Ovary (tissue), 9 donors: ENCODE measurements around the gene CENPU. TPM values are rescaled to one million over a fixed set of nuclear protein-coding genes. Genes with fewer than 3 reads are reported as not detected.
A peak's percentile ranks its signal among the peaks of the same experiment; 100 is the strongest.

Experiments used
- DNase-seq, 5 donors: peaks; one replicate each; pipeline ENCODE4 v3.0.0-alpha.2; 2019 to 2020
- H3K27ac ChIP-seq, 2 donors: fragments of 200-600 bp; one replicate each; pipeline versions ENCODE4 v1.5.1 to v1.8.0; 2019 to 2022
- H3K27me3 ChIP-seq: fragments of 200-600 bp; one replicate; pipeline ENCODE4 v1.8.0; 2022
- H3K36me3 ChIP-seq: fragments of 200-600 bp; sonication (generic); one replicate; pipeline ENCODE4 v1.5.1; 2019
- H3K4me1 ChIP-seq: one replicate; pipeline ENCODE4 v1.8.1; 2013; ENCODE audit warnings: mild to moderate bottlenecking, moderate library complexity; ENCODE audit not compliant: insufficient read depth
- H3K4me3 ChIP-seq: fragments of 200-600 bp; sonication (generic); one replicate; pipeline ENCODE4 v1.5.1; 2017
- H3K9me3 ChIP-seq, 2 donors: fragments of 200-600 bp in 1 of 2; sonication (generic) in 1 of 2; one replicate each; pipeline versions ENCODE4 v1.5.1 to v1.8.1; 2013 to 2019; ENCODE audit warnings: mild to moderate bottlenecking in 1 of 2, moderate library complexity in 1 of 2
- CTCF ChIP-seq, 3 donors: fragments of 450-650 bp in 2 of 3; fragments of 200-600 bp in 1 of 3; IDR thresholded peaks; one replicate each; pipeline versions ENCODE4 v1.5.1 to v1.8.0; 2016 to 2022; ENCODE audit warnings: antibody characterized with exemption in 3 of 3, mild to moderate bottlenecking in 1 of 3
- EP300 ChIP-seq: sonication (generic); formaldehyde crosslinking; IDR thresholded peaks from one replicate; pipeline ENCODE4 v1.6.1; 2017; ENCODE audit warnings: antibody characterized with exemption
- POLR2A ChIP-seq: fragments of 450-650 bp; IDR thresholded peaks from one replicate; pipeline ENCODE4 v1.6.1; 2017; ENCODE audit warnings: antibody characterized with exemption, mild to moderate bottlenecking, moderate library complexity
- WGBS, 3 donors: extraction: QIAGEN DNeasy Blood & Tissue Kit in 1 of 3; methylation state at CpG; one replicate each; pipeline versions ENCODE4 v1.1.5 to v1.1.7; 2013 to 2017; 5-methylcytosine and 5-hydroxymethylcytosine counted together
- intact Hi-C, 4 donors: fragments of 100-400 bp; cut with DNase I; formaldehyde crosslinking; loops; one replicate each; pipeline versions ENCODE4 v1.11.0 to v1.15.1; 2022 to 2023
- polyA plus RNA-seq, 2 donors: library from polyadenylated mRNA; stranded (reverse); fragments of 200-250 nt in 1 of 2; fragments of 350-450 nt in 1 of 2; fragmentation: Illumina TruSeq in 1 of 2; extraction: RNeasy Lipid Tissue Mini Kit (QIAGEN cat#74804) in 1 of 2; gene quantifications; one replicate each; pipeline ENCODE4 v1.2.3, GENCODE V29; 2013 to 2014
- total RNA-seq, 7 donors: library from RNA; depleted of rRNA in 2 of 7; stranded (reverse); fragments of >200 nt in 2 of 7; fragmentation: NEBNext Ultra II Directional in 3 of 7; extraction: Animal tissue kit (Norgen Biotek cat#: 25700) in 3 of 7; gene quantifications; one replicate each; pipeline versions ENCODE4 v1.1.0 to v1.2.4, GENCODE V29; 2016 to 2023
- donor health status: DM: no; HTN: no; CAD: no; lungs with moderate emphysema.
- donor health status: DM: no; HTN: no; CAD: no.
- donor health status: Bipolar disorder and iron deficiency.
- donor health status: DM: yes; HTN: yes; CAD: no.
- donor health status: DM: no; HTN: no; CAD: no.
- donor health status: DM: yes; HTN: yes; CAD: no.

Gene CENPU
- total and polyA plus RNA-seq, 9 donors, result 0.34 to 3.4 (median 0.94) TPM

DNA sequence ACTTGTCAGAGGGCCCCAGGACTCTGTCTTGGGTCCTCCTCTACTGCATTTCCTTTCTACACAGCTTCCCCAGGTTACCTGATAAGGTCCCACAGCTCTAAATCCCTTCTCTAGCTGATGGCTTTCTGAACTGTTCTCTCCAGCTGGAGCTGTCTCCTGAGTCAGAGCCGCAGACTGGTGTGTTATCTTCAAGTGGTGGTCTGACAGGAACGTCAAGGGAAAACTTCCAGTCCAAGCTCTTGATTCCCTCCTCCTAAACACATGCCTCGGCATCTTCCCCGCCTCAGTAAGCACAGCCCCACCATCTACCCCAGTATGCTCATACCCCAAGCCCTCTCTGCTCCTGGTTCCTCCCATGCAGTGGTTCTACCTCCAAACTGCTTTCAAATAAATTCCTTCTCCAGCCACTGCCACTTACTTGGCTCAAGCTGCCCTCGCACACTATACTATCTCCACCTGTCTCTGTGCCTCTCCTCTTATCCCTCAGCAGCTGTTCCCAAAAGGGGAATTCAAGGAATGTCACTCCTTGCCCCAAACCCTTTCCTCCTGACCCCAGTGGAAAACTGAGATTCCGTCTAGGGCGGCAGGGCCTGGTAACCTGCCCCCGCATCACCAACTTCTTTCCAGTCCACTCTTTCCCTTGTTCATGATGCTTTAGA, 17.2 kb upstream of the CENPU start:
- no peak for TF ChIP-seq POLR2A
- no peak for TF ChIP-seq EP300
- no peak for TF ChIP-seq CTCF (IDR thresholded peaks at IDR 0.05)
- H3K36me3 ChIP-seq, result no peaks in the 10 kb centered on the region
- no peak overlapping the region for H3K27ac ChIP-seq
- H3K9me3 ChIP-seq, result no peaks in the 10 kb centered on the region
- intact Hi-C loops, result no loop called here
- H3K4me3 ChIP-seq, result no peak overlapping the region
- WGBS, 3 donors, result 35 to 45% (median 40%) methylated on average over 8 of the region's 8 CpGs
- no peak for DNase-seq
- H3K27me3 ChIP-seq, result no peaks in the 10 kb centered on the region
- H3K4me1 ChIP-seq, result peaks cover 8% of the 10 kb centered on the region

- Histone ChIP-seq H3K36me3 (no peaks in the 10 kb centered on the region), H3K4me3 (no peak overlapping the region), H3K4me1 (peaks cover 10% of the 10 kb centered on the region), H3K27ac (no peak overlapping the region), H3K27me3 (no peaks in the 10 kb centered on the region), H3K9me3 (no peaks in the 10 kb centered on the region)
- WGBS, 3 donors, result 68 to 82% (median 71%) methylated on average over 8 of the region's 8 CpGs
- intact Hi-C loops, result loop anchor here in 2 of 4 donors (5.0 to 10.0 kb wide), 2 partner anchors 79 to 257 kb away; partner anchors contain the start of gene ACSL1 (in 1 of the 2)
- DNase-seq, result no peak
- TF ChIP-seq CTCF (IDR thresholded peaks at IDR 0.05) (no peak), EP300 (no peak), POLR2A (no peak)
Observed at GRCh38 chr4:184748251-184748652, 14.4 kb upstream of the CENPU start.

- H3K4me3 ChIP-seq, result no peak overlapping the region
- H3K9me3 ChIP-seq, result no peaks in the 10 kb centered on the region
- intact Hi-C loops, result loop anchor here in 2 of 4 donors (5.0 to 10.0 kb wide), 2 partner anchors 80 to 258 kb away; partner anchors contain the start of gene ACSL1 (in 1 of the 2)
- H3K4me1 ChIP-seq, result peaks cover 10% of the 10 kb centered on the region
- DNase-seq, result peak in 2 of 5 donors; percentile 30 to 51
- peak overlapping the region; percentile 17 to 63 for H3K27ac ChIP-seq
- 64 to 71% (median 68%) methylated on average over 4 of the region's 4 CpGs for WGBS, 3 donors
- H3K27me3 ChIP-seq, result no peaks in the 10 kb centered on the region
- no peak for TF ChIP-seq POLR2A
- no peak for TF ChIP-seq EP300
- TF ChIP-seq CTCF (IDR thresholded peaks at IDR 0.05), result no peak
- H3K36me3 ChIP-seq, result no peaks in the 10 kb centered on the region
Observed at GRCh38 chr4:184747034-184747830, 13.3 kb upstream of the CENPU start.

- intact Hi-C loops, result loop anchor here in 2 of 4 donors (5.0 to 10.0 kb wide), 2 partner anchors 81 to 259 kb away; partner anchors contain the start of gene ACSL1 (in 1 of the 2)
- 2 to 4% (median 2%) methylated on average over 10 of the region's 10 CpGs for WGBS, 3 donors
- Histone ChIP-seq H3K4me1 (peaks cover 10% of the 10 kb centered on the region), H3K27me3 (no peaks in the 10 kb centered on the region), H3K27ac (peak overlapping the region in 1 of 2 donors; percentile 63), H3K9me3 (no peaks in the 10 kb centered on the region), H3K4me3 (peak overlapping the region; percentile 5), H3K36me3 (no peaks in the 10 kb centered on the region)
- DNase-seq, result peak; percentile 63 to 75 (median 71)
- TF ChIP-seq CTCF (IDR thresholded peaks at IDR 0.05), result peak; percentile 18 to 58 (median 49)
- no peak for TF ChIP-seq EP300
- TF ChIP-seq POLR2A, result no peak
Observed at GRCh38 chr4:184745831-184746795, 12.2 kb upstream of the CENPU start.
